Measurements from ENCODE around the gene MGRN1. TPM values are rescaled to one million over a fixed set of nuclear protein-coding genes. Genes with fewer than 3 reads are reported as not detected.

The MGRN1 gene
- total and polyA plus RNA-seq, 2 experiments from 2014 or later: 29.2 to 30.8 TPM

- Histone ChIP-seq H3K4me3 (peak overlapping the region; percentile 71), H3K36me3 (replicated peaks; ENCODE audit: insufficient read depth, low read depth) (no peaks in the 10 kb centered on the region), H3K27me3 (no peaks in the 10 kb centered on the region), H3K79me2 (peaks cover 61% of the 10 kb centered on the region), H3K4me1 (ENCODE audit: insufficient read depth) (peaks cover 11% of the 10 kb centered on the region), H2AFZ (peak overlapping the region; percentile 77), H3K9me3 (ENCODE audit: low read depth) (no peaks in the 10 kb centered on the region), H3K4me2 (peak overlapping the region; percentile 99), H3K9me2 (replicated peaks; ENCODE audit: insufficient read depth) (no peaks in the 10 kb centered on the region), H3K27ac (peak overlapping the region; percentile 95), H4K20me1 (ENCODE audit: insufficient read depth, poor library complexity, severe bottlenecking) (peaks cover 37% of the 10 kb centered on the region)
- WGBS (ENCODE audit: low lambda C conversion rate, missing lambda C conversion rate): 8% methylated on average over 11 of the region's 11 CpGs
- no peak for DNase-seq (ENCODE audit: low spot score)
- TF ChIP-seq CTCF (IDR thresholded peaks at IDR 0.05; ENCODE audit: poor library complexity): no peak
- TF ChIP-seq EZH2 (IDR thresholded peaks at IDR 0.05; ENCODE audit: borderline replicate concordance): no peak
- TF ChIP-seq EZH2phosphoT487 (IDR thresholded peaks at IDR 0.05; ENCODE audit: low read depth, severe bottlenecking, unreplicated experiment): no peak
Observed at GRCh38 chr16:4625560-4626159, 1.0 kb downstream of the MGRN1 start.

GRCh38 chr16:4626396-4626795 lies 1.8 kb downstream of the MGRN1 start:
- Histone ChIP-seq H3K9me3 (ENCODE audit: low read depth) (no peaks in the 10 kb centered on the region), H3K9me2 (replicated peaks; ENCODE audit: insufficient read depth) (no peaks in the 10 kb centered on the region), H3K4me3 (peak overlapping the region; percentile 71), H3K4me2 (peak overlapping the region; percentile 99), H3K4me1 (ENCODE audit: insufficient read depth) (peaks cover 11% of the 10 kb centered on the region), H3K36me3 (replicated peaks; ENCODE audit: insufficient read depth, low read depth) (no peaks in the 10 kb centered on the region), H3K27me3 (no peaks in the 10 kb centered on the region), H4K20me1 (ENCODE audit: insufficient read depth, poor library complexity, severe bottlenecking) (peaks cover 44% of the 10 kb centered on the region), H2AFZ (no peak overlapping the region), H3K27ac (peak overlapping the region; percentile 95), H3K79me2 (peaks cover 68% of the 10 kb centered on the region)
- 73% methylated on average over 6 of the region's 6 CpGs for WGBS (ENCODE audit: low lambda C conversion rate, missing lambda C conversion rate)
- DNase-seq (ENCODE audit: low spot score): peak; percentile 3
- no peak for TF ChIP-seq CTCF (IDR thresholded peaks at IDR 0.05; ENCODE audit: poor library complexity)

GRCh38 chr16:4628283-4628682 lies 3.7 kb downstream of the MGRN1 start:
- H3K27me3 ChIP-seq: no peaks in the 10 kb centered on the region
- H3K36me3 ChIP-seq (replicated peaks; ENCODE audit: insufficient read depth, low read depth): no peaks in the 10 kb centered on the region
- TF ChIP-seq EZH2 (IDR thresholded peaks at IDR 0.05; ENCODE audit: borderline replicate concordance) (no peak), EZH2phosphoT487 (IDR thresholded peaks at IDR 0.05; ENCODE audit: low read depth, severe bottlenecking, unreplicated experiment) (no peak), CTCF (IDR thresholded peaks at IDR 0.05; ENCODE audit: poor library complexity) (no peak)
- WGBS (ENCODE audit: low lambda C conversion rate, missing lambda C conversion rate): 96% methylated on average over 5 of the region's 9 CpGs
- peaks cover 84% of the 10 kb centered on the region for H3K79me2 ChIP-seq
- no peak overlapping the region for H2AFZ ChIP-seq
- DNase-seq (ENCODE audit: low spot score): no peak
- H3K9me2 ChIP-seq (replicated peaks; ENCODE audit: insufficient read depth): no peaks in the 10 kb centered on the region
- H3K27ac ChIP-seq: no peak overlapping the region
- H3K4me1 ChIP-seq (ENCODE audit: insufficient read depth): peaks cover 11% of the 10 kb centered on the region
- no peaks in the 10 kb centered on the region for H3K9me3 ChIP-seq (ENCODE audit: low read depth)
- H3K4me3 ChIP-seq: no peak overlapping the region
- H4K20me1 ChIP-seq (ENCODE audit: insufficient read depth, poor library complexity, severe bottlenecking): peaks cover 58% of the 10 kb centered on the region
- H3K4me2 ChIP-seq: no peak overlapping the region

All from hepatocyte (in vitro differentiated cells).